Measurements from ENCODE around the gene COL23A1.

The COL23A1 gene

DNA sequence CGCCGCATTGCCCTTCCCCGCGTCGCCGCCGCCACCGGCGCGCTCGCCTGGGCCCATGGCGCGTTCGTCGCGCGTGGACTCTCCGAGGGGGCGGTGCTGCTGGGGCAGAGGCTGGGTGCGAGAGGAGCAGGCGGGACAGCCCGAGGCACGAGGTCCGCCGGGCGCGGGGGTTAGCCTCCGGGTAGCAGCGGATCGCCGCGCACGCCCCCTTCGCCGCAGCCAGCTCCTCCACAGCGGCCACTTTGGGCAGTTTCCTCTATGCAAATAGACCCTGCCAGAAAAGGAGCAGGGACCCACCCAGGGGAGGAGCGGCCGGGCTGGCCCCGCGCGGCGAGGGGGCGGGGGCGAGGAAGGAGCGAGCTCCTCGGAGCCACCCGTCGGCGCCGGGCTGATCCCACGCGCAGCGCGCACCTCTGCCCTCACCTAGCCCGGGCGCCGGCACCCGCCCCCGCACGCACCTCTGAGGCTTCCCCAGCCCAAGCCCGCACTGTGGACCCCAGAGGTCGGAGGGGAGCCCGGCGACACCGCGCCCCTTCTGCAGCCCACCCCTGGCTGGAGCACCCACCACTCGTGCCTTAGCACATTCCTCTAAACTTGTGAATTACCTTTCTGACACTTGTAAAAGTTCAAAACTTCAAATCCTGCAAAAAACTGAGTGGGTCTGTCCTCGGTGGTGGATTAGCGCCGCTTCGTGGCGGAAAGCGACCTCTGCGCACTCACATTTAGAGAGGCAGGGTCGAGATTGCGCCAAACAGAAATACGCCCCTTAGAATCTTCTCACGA lies at the start of gene COL23A1:
Gene COL23A1 (minus strand): TSS at position 253 of the 783 bp plus-strand sequence.
- no peak for DNase-seq

DNA sequence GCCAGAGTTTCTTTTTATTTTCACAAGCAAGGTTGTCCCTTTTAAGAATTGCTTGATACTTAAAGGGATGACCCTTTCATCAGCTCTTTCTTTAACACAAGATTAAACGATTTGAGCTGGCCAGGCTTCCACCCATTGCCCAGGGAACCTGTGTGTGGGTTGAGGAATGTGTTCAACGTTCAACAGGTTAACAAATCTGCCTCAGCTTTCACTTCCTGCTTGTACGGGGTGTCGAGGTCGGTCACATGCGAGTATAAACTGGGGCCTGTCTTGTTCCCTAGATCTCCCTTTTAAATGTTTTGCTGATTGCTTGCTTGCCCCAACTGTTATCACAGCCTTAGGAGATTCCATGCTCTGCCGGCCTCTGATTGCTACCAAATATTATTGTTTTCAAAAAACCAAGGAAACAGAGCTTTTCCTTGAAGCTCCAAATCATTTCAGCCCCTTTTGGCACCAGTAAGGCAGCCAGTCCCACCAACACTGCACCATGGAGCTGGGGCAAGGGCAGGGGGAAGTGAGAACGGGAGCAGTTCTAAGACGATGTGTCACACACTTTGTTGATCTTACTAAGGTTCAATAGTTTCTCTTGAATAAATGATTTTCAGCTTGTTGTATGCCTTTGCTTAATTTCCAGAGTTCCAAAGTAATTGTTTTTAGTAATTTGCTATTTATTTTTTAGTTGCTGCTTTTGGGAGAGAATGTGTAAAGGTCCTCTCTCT lies 47.3 kb upstream of the COL23A1 start:
- DNase-seq: no peak

DNA sequence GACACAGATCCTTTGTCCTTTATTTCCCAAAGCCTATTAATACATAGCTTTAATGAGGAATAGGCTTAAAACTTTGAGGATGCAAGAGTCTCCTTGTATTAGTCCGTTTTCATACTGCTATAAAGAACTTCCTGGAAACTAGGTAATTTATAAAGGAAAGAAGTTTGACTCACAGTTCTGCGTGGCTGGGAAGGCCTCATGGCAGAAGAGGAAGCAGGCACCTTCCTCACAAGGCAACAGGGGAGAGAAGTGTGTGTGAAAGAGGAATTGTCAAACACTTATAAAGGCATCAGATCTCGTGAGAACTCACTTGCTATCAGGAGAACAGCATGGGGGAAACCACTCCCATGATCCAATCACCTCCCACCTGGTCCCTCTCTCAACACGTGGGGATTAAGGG lies 42.1 kb upstream of the COL23A1 start:
- no peak for DNase-seq

DNA sequence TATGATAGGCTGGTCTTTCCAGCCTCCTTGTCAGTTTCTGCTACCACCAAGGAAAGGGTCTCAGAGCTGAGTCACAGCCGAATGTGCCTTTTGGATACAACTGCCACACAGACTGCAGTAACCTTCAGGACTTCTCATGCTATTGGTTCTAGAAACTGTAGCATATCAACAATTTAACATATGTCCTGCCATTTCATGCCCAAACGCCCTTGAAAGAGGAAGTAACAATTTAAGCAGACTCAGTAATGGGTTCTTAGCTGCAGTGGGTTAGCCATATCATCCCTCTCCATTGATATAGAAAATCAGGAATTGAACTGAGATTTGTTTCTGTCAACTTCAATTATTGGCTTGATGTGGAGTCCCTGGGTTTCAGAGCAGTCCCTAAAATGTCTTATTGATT lies 40.8 kb upstream of the COL23A1 start:
- no peak for DNase-seq

DNA sequence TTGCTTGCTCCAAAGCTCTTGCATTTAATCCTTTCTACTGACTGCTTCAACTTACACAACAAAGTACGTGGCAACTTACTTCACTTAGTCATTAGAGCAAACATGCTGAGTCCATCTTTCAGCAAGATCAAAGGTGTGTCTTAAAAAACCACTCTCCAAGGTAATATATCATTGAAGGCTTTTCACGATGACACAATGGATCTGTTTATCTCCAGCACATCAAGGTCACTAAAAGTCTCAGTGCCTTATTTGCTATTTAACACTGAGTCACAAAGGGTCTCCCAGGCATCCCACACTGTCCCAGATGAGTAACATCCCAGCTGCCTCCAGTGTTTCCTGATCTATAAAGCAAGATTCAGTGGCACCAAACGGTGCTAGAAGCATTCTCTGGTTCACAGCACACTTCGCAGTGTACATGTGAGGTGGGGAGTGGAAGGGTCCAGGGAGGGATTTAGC lies 40.3 kb upstream of the COL23A1 start:
- no peak for DNase-seq

DNA sequence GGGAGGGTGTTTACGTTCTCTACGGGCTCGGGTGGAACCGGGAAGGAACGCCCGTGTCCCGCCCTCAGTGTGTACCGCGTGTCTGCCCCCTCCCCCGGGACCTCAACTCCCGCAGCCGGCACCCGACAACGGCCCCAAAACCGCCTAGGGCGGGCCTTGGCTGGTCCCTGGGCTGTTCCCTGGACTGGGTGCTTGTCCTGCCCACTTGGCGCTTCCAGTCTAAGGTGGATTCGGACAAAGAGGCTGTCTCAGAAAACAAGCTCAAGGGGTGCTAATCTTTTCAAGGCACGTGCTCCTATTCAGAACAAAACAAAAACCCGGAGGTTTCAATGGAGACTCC lies 37.0 kb upstream of the COL23A1 start:
- no peak for DNase-seq

DNA sequence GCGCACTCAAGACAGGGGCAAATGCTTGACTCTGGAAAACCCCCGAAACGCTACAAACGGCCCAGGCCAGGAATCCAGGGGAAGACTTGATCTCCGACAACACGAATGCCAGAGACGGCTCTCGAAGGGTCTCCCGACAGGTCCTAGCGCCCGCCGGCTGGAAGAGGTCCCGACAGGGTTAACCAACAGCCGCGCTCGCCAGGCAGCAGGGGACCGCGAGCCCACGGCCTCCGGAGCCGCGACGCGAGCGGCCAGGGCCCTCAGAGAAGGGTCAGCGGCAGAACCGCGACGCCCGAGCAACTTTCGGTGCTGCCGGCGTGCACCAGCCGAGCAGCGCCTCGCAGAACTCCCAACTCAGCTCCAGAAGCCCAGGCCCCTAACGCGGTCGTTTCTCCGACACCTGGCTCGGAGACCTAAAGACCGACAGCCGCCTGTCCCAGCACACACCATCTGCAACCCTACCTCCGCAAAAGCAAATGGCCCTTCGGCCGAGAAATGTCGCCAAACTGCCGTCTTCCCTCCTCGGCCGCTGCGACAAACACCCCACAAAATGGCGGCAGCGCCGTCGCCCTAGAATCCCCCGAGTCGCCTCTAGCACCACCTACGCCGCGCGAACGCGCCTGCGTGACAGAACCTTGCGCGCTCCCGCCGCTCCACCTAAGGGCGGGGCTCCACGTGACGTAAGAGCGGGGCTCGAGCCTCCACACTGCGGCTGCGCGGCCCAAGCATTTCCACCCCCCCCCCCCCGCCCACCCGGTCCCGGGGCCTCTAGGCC lies 36.5 kb upstream of the COL23A1 start, which contains the start of gene CLK4:
Gene CLK4 (minus strand): TSS at position 567 of the 775 bp plus-strand sequence. CDS start 3,634 bp downstream, outside the sequence.
- peak; percentile 34 for DNase-seq

DNA sequence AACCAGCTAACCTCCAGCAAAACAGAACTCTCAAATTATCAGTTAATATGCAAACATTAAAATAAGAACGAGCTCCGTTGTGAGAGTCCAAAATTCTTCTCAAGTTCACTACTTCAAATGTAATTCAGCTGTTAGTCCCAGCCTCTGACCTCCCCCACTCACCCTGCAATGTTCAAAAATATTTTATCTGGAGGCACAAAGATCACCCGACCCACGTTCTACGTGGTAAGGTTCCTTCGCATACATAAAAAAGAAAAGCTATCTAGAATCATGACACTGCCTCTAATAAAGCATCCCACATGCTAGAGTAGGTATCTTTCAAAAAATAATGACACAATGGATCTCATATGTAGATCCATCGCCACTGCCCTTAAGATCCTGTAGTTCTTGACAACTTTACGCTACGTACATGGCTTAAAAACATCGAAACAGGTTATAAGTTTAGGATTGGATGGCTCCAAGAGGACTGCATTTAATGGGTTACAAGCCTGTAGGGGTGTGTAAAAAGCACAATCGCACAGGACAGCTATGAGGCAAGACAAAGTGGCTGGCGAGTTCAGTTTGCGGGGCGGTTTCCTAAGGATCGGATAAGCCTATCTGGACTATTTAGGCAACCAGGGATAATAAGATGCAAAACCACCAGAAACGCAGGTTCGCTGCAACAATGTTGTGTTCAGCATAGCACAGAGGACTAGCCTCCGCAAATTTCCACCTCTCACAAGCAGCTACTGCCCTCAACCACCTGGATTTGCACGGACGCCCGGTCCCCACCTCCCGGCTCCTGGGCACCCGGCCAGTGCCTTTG lies 35.7 kb upstream of the COL23A1 start:
- DNase-seq: no peak

DNA sequence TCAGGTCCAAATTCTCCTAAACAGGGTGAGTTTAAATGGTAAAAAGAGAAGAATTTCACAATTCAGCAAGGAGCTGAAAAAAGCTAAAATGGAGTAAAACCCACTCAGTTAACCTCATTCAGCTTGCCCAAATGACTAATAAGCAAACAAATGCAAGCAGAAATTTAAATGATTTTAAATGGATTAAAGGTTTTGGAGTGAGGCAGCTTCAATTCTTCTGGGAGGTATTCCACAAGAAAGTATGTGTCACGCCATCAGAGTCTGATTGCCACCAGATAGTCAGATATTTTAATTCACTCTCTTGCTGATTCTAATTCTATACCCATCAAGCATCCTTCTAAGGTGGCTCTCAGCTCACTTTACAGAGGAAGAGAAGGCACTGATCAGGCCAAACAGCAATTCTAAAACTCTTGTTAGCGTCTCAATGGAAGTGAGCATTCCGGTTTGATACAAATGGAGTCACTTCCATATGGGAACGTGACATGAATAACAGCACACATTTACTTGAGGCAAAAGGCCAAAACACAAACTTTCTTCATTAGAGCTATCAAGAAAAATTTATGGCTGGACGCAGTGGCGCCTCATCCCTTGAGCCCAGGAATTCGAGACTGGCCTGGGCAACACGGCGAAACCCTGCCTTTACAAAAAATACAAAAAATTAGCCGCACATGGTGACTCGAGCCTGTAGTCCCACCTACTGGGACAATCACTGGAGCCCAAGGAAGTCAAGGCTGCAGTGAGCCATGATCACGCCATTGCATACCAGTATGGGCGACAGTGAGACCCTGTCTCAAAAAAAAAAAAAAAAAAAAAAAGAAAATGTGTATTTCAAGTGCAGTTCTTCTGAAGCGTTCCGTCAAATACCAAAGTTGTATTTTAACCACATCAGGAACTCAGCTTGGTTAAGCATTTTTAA lies 34.7 kb upstream of the COL23A1 start:
- no peak for DNase-seq

DNA sequence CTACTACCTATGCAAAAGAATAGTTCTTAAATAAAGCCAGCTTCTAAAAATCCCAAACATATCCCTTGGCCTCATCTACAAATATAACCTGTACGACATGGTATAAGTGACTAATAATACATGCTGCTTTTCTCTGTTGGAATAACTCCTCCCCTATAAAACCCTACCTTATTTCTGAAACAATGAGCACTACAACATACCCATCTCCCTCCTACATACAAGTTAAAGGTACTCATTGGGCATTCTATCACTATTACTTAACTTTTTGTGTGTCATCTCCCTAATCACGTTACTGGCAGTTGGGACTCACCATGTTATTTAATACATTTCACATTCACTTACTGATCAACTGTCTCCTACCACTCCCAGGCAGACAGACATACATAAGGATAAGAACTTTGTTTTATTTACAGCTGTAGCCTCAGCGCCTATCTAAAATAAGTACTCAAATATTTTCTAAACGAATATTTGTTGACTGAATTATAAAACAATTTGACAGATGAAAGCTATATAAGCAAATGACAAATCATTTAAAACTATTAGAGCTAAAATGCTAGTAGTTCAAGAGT lies 32.6 kb upstream of the COL23A1 start:
- DNase-seq: no peak

DNA sequence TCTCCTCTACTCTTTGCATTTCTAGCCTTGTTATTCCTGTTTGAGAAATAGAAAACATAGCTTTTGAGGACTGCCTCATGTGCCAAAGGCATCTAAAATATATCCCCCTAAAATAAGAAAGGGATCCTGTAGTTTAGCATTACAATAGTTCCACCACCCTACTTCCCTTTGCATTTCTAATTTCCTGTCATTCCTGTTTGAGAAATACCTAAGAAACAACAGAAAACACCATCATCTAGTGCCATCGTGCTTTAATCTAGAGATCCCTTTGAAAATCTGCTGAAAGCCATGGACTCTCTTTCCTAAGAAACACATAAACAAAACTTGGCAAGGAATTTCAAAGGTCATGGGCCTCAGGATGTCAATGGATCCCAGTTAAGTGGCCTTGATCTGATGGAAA lies 29.2 kb upstream of the COL23A1 start:
- no peak for DNase-seq

DNA sequence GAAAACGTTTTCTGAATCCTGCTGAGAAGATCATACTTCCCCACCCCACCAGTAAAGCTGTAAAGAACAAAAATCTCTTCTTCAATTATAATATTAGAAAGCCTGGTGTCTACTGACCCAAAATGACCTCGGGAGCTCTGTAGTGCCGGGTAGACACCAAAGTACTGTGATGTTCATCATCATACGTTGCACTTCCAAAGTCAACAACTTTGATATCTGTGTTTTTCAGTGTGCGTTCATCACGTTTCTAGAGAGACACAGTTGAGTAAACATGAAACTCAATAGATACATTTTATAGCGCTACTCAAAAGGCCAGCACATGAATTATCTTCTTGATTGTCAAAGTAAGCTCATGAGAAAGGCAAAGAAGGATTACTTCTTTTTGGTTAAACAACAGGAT lies 22.1 kb upstream of the COL23A1 start:
- no peak for DNase-seq

DNA sequence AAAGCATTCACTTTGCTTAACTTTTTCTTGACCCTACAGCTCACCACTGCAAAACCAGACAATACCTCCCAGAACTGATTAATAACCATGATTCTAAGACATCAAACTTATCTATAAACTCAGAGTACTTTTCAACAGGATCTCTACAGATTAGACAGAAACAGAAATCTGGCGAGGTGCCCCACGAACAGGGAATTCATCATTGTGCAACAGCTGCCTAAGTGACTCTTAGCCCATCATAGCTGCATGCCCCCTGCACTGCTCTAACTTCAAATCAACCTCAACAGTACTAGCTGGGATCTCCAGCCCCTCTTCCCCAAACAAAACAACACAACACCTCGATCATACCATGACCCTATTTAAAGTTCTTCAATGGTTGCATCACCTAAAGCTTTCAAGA lies 16.1 kb upstream of the COL23A1 start:
- DNase-seq: no peak

DNA sequence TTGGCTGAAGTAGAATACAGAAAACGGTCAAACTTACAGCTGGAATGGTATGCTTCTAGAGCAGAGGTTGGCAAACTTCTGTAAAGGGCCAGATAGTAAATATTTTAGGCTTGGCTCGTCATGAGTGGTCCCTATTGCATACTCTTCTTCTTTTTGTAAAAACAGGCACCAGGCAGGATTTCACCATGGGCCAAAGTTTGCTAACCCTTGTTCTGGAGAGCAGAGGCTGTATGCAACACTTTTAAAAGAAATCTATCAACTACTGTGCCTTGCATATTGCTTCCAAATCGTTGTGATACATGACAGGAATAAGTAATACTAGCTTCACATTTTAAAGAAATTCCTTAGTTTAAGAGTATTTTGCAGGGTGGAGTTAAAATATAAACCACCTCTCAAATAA lies 15.6 kb upstream of the COL23A1 start:
- no peak for DNase-seq

DNA sequence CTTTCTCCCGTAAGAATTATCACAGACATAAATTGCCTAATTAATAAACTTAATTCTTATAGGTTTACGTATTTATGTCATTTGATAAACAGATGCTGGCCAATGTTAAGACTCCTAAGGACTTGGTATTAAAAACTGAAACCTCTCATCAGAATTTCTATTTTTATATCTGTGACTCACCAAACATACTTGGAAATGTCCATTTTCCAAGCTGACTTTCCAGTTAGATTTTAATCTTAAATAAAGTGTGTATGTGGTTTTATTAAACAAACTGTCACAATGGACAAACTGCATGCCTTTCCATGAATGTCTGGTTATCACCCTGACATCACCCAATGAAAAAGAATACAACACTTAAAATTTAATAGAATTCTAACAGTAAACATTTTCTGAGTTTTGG lies 12.6 kb upstream of the COL23A1 start:
- no peak for DNase-seq

DNA sequence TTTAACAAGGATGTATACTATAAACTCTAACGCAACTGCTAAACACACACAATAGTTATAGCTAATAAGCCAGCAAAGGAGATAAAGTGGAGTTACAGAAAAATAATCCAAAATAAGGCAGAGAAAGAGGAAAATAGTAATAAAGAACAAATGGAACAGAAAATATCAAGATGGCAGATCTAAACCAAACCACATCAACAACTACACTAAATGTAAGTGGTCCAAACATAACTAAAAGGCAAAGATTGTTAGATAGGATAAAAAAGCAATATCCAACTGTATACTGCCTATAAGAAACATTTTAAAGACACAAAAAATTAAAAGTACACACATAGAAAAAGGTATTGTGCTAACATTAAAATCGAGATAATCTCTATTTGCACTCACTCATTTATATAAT lies 5.6 kb upstream of the COL23A1 start:
- no peak for DNase-seq

DNA sequence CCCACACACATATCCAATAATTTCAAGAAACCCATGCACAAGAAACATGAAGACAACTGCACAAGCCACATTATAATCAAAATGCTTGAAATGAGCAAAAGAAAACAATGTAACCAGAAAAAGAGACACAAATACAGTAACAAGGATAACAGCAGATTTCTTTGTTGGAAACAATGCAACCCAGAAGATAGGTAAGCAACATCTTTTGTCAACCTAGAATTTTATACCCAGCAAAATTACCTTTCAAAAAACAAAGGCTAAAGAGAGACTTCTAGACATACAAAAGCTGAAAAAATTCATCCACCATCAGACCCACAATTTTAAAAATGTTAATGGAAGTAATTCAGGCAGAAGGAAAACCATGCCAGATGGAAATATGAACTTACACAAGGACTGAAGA lies 5.0 kb upstream of the COL23A1 start:
- no peak for DNase-seq

DNA sequence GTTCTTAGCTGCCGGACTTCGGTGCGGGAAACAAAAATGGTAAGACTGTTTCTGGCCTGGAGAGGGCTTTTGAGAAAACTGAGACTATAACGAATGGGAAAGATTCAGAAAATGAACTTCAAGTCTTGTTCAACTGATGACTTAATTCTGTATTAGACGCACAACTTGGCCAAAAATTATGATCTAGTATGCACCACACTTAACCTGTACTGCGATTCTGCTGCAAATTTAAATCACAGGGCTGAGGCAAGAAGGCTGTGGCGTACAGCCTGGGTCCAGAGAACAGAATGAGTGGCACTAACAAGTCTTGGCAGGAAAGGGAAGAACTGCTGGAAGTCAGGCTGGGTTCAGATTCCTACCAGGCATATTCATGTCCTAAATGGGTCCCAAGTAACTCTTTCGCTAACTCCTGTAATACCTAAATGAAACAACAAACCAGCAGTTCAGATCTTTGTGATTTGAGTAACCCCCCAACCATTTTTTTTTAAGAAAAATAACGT lies 781 bp upstream of the COL23A1 start:
- no peak for DNase-seq

DNA sequence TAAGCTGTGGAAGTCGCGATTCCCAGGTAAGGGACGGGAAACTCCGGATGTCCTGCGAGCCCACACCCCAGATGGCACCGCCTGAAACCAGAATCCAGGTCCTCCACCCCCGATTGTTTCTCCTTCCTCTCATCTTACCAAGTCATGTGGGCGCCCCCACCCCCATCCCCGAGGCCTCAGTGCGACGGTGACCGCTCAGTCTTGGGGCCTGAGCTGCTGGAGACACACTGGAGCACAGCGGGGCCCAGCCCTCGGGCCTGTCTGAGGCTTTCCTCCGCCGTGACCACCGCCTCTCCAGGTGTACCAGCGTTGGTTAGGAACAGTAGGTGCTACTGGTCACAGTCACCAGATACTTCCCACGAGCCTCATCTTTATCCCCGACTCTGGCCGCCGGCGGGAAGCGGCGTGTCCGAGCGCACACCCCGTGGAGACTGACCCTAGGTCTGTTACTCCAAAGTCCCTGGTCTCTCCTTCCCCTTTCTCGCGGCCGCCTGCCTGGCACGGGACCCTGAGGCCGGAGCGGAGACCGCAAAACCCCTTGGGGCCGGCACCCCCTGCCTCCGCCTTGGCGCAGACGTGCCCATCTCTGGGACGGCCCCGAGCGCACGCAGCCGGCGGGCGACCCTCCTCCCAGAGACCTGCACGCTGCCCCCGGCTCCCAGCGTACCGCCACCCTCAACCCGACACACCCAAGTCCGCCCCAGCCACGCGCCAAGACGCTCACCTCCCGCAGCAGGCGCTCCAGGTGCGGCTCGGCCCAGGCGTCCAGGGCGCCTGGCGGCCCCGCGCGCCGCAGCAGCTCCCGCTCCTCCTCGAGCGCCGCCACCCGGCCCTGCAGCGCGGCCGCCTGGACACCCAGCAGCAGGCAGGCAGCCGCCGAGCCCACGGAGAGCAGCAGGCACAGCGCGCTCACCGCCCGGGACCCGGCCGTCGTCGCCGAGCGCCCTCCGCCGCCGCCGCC lies 733 bp downstream of the COL23A1 start:
- no peak for DNase-seq

DNA sequence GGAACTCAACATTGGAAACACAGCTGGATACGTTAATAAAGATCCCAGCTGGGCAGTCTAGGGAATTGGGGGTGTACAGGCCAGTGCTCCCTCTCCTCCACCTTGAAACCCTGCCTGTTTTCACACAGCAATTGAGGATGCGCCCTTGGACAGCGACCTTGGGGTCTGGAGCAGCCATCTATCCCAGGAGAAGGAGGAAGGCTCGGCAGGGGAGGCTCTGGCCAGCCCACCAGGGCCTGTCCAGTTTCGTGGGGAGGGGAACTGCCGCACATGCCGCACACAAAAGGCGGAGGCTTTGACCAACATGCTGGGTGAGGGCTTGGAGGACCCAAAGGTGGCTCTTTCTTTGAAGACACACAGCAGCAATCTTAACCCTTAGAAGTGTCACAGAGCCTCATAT lies 1.4 kb downstream of the COL23A1 start:
- no peak for DNase-seq

Measured in NCI-H524 treated with DMSO at 0.1 percent for 48 hours (cell line).